ENCODE results near the gene LRRC3C.
"Not testable (repeated sequence)": the region's sequence is repeated elsewhere in the genome, so short reads cannot be mapped to it uniquely, and the experiment has no call there.

Gene LRRC3C

DNA sequence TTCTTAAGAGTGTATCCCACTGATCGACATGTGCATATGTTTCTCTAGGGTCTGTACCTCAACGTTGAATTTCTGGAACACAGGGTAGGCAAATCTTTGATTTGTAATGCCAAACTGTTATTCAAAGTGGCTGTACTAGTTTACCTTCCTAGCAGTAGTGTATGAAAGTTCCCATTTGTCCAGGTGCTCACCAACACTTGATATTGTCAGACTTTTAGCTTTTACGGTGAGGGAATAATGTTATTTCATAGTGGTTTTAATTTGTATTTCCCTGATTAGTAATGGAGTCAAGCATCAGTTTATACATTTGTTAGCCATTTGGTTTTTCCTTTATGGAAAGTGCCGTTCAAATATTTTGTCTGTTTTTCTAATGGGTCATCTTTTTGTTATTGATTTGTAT lies 29.4 kb upstream of the LRRC3C start:
- H3K9me3 ChIP-seq (ENCODE audit: control insufficient read depth, low read length) = no peaks in the 10 kb centered on the region
- no peaks in the 10 kb centered on the region for H3K36me3 ChIP-seq (ENCODE audit: control insufficient read depth, insufficient read depth, low read length)
- H3K4me2 ChIP-seq (ENCODE audit: low read length) = no peak overlapping the region
- no peaks in the 10 kb centered on the region for H3K4me1 ChIP-seq
- H3K27ac ChIP-seq = no peak overlapping the region
- no peaks in the 10 kb centered on the region for H3K27me3 ChIP-seq (ENCODE audit: control insufficient read depth, insufficient read depth, low read length)
- H3K79me2 ChIP-seq = no peaks in the 10 kb centered on the region
- no peak overlapping the region for H3K9ac ChIP-seq
- no peak overlapping the region for H2AFZ ChIP-seq
- H3K4me3 ChIP-seq (ENCODE audit: low read depth, low read length) = no peak overlapping the region
- TF ChIP-seq, protein P1, sequence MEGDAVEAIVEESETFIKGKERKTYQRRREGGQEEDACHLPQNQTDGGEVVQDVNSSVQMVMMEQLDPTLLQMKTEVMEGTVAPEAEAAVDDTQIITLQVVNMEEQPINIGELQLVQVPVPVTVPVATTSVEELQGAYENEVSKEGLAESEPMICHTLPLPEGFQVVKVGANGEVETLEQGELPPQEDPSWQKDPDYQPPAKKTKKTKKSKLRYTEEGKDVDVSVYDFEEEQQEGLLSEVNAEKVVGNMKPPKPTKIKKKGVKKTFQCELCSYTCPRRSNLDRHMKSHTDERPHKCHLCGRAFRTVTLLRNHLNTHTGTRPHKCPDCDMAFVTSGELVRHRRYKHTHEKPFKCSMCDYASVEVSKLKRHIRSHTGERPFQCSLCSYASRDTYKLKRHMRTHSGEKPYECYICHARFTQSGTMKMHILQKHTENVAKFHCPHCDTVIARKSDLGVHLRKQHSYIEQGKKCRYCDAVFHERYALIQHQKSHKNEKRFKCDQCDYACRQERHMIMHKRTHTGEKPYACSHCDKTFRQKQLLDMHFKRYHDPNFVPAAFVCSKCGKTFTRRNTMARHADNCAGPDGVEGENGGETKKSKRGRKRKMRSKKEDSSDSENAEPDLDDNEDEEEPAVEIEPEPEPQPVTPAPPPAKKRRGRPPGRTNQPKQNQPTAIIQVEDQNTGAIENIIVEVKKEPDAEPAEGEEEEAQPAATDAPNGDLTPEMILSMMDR (IDR thresholded peaks at IDR 0.05) = no peak

DNA sequence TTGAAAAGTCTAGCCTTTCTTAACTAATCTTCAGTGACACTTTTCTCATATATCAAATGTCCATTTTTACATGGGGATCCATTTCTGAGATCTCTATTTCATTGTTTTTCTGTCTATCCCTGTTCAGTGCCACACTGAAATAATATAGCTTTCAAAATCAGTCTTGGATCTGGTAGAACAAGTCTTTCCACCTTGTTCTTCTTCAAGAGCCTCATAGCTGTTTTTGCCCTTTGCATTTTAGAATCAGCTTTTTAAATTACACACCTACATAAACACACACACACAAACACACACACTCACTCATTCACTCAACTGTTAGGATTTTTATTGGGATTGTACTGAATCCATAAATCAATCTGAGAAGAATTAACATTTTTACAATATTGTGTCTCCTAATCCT lies 28.3 kb upstream of the LRRC3C start:
- Histone ChIP-seq H3K79me2 (no peaks in the 10 kb centered on the region), H2AFZ (no peak overlapping the region), H3K27ac (no peak overlapping the region), H3K9me3 (ENCODE audit: control insufficient read depth, low read length) (no peaks in the 10 kb centered on the region), H3K36me3 (ENCODE audit: control insufficient read depth, insufficient read depth, low read length) (no peaks in the 10 kb centered on the region), H3K4me3 (ENCODE audit: low read depth, low read length) (no peak overlapping the region), H3K4me1 (no peaks in the 10 kb centered on the region), H3K9ac (no peak overlapping the region), H3K27me3 (ENCODE audit: control insufficient read depth, insufficient read depth, low read length) (no peaks in the 10 kb centered on the region), H3K4me2 (ENCODE audit: low read length) (no peak overlapping the region)
- TF ChIP-seq, protein P1 (IDR thresholded peaks at IDR 0.05) = no peak

DNA sequence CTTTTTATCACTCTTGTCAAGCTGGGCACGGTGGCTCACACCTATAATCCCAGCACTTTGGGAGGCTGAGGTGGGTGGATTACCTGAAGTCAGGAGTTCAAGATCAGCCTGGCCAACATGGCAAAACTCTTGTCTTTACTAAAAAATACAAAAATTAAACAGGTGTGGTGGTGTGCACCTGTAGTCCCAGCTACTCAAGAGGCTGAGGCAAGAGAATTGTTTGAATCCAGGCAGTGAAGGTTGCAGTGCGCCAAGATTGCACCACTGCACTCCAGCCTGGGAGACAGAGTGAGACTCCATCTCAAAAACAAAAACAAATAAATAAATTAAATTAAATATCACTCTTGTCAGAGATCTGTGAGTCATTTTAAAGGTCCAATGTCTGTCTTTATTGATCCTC lies 25.5 kb upstream of the LRRC3C start:
- H3K27me3 ChIP-seq (ENCODE audit: control insufficient read depth, insufficient read depth, low read length); H3K79me2 ChIP-seq: not testable (repeated sequence)

DNA sequence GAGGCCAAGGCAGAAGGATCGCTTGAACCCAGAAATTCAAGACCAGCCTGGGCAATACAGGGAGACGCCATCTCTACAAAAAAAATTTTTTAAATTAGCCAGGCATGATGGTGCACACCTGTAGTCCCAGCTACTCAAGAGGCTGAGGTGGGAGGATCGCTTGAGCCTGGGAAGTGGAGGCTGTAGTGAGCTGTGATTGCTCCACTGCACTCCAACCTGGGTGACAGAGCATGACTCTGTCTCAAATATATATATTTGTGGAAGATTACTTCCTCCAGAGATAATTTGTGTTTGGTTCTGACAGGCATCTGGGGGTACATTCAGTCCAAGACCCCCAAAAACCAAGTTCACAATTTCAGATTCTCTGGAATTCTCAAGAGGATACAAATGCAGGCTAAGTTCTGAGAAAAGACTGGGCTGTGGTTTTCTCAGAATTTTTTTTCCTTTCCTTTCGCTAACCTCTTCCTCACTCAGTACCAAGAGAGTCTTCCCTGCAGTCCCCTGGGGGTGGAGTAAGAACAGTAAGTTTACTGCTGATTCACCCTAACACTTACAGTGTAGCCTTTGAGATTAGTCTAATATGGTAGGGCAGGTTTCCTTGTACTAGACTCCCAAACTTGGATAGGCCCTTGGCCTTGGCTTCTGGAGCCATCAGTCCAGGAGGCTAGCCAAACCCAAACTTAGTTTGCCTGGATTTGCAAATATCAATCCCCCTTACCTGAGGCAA lies 24.2 kb upstream of the LRRC3C start:
- H3K4me3 ChIP-seq (ENCODE audit: low read depth, low read length) = no peak overlapping the region
- TF ChIP-seq, protein P1 (IDR thresholded peaks at IDR 0.05) = no peak
- H3K27ac ChIP-seq = no peak overlapping the region
- no peaks in the 10 kb centered on the region for H3K9me3 ChIP-seq (ENCODE audit: control insufficient read depth, low read length)
- no peak overlapping the region for H2AFZ ChIP-seq
- H3K27me3 ChIP-seq (ENCODE audit: control insufficient read depth, insufficient read depth, low read length) = no peaks in the 10 kb centered on the region
- no peaks in the 10 kb centered on the region for H3K36me3 ChIP-seq (ENCODE audit: control insufficient read depth, insufficient read depth, low read length)
- no peaks in the 10 kb centered on the region for H3K79me2 ChIP-seq
- H3K9ac ChIP-seq = no peak overlapping the region
- no peak overlapping the region for H3K4me2 ChIP-seq (ENCODE audit: low read length)
- no peaks in the 10 kb centered on the region for H3K4me1 ChIP-seq

More for the DNA sequence above, 25.5 kb upstream of the LRRC3C start:
- H3K4me3 ChIP-seq (ENCODE audit: low read depth, low read length); H3K4me1 ChIP-seq; H3K9ac ChIP-seq; H3K36me3 ChIP-seq (ENCODE audit: control insufficient read depth, insufficient read depth, low read length); H3K27ac ChIP-seq; H2AFZ ChIP-seq; H3K4me2 ChIP-seq (ENCODE audit: low read length); H3K9me3 ChIP-seq (ENCODE audit: control insufficient read depth, low read length): not testable (repeated sequence)

GRCh38 chr17:39904990-39905288 lies 22.6 kb upstream of the LRRC3C start:
- TF ChIP-seq, protein P1 (IDR thresholded peaks at IDR 0.05) = no peak
- Histone ChIP-seq H3K4me1 (no peaks in the 10 kb centered on the region), H3K9ac (no peak overlapping the region)

More at GRCh38 chr17:39904990-39905288, 22.6 kb upstream of the LRRC3C start:
- Histone ChIP-seq H3K9me3 (ENCODE audit: control insufficient read depth, low read length) (no peaks in the 10 kb centered on the region), H3K79me2 (no peaks in the 10 kb centered on the region), H3K27ac (no peak overlapping the region), H3K36me3 (ENCODE audit: control insufficient read depth, insufficient read depth, low read length) (no peaks in the 10 kb centered on the region), H3K27me3 (ENCODE audit: control insufficient read depth, insufficient read depth, low read length) (no peaks in the 10 kb centered on the region), H2AFZ (no peak overlapping the region), H3K4me2 (ENCODE audit: low read length) (no peak overlapping the region), H3K4me3 (ENCODE audit: low read depth, low read length) (no peak overlapping the region)

All from parathyroid adenoma (tissue), 2 donors.